HG03439 (cell line): ENCODE results near the gene NSG1.
A peak's percentile ranks its signal among the peaks of the same experiment; 100 is the strongest.
"Not testable (repeated sequence)": the region's sequence is repeated elsewhere in the genome, so short reads cannot be mapped to it uniquely, and the experiment has no call there.

Experiments used
- ATAC-seq: cut with Tn5 transposase; IDR thresholded peaks from one replicate; pipeline ENCODE4 v1.9.1; 2021; ENCODE audit warnings: mild to moderate bottlenecking, moderate library complexity; ENCODE audit not compliant: unreplicated experiment

Gene NSG1

GRCh38 chr4:4386736-4387392 lies at the start of gene NSG1:
TSS of gene NSG1 (plus strand) at chr4:4387102. CDS start at chr4:4387630, 528 bp downstream.
- no peak for ATAC-seq

GRCh38 chr4:4338210-4339001 lies 48.5 kb upstream of the NSG1 start:
- ATAC-seq = no peak

GRCh38 chr4:4339504-4340085 lies 47.3 kb upstream of the NSG1 start:
- no peak for ATAC-seq

GRCh38 chr4:4341861-4342650 lies 44.8 kb upstream of the NSG1 start:
- no peak for ATAC-seq

- no peak for ATAC-seq
Measured at GRCh38 chr4:4343038-4343437, 43.9 kb upstream of the NSG1 start.

GRCh38 chr4:4344915-4345527 lies 41.9 kb upstream of the NSG1 start:
- ATAC-seq = peak; percentile 78

- ATAC-seq = no peak
Measured at GRCh38 chr4:4347585-4347984, 39.3 kb upstream of the NSG1 start.

- ATAC-seq = not testable (repeated sequence)
Measured at GRCh38 chr4:4348585-4348984, 38.3 kb upstream of the NSG1 start.

GRCh38 chr4:4349867-4350266 lies 37.0 kb upstream of the NSG1 start:
- no peak for ATAC-seq

- ATAC-seq = no peak
Measured at GRCh38 chr4:4350909-4351308, 36.0 kb upstream of the NSG1 start.

- no peak for ATAC-seq
Measured at GRCh38 chr4:4355302-4355701, 31.6 kb upstream of the NSG1 start.

- no peak for ATAC-seq
Measured at GRCh38 chr4:4356106-4357041, 30.5 kb upstream of the NSG1 start.

- ATAC-seq = no peak
Measured at GRCh38 chr4:4358093-4358854, 28.6 kb upstream of the NSG1 start.

GRCh38 chr4:4361883-4362282 lies 25.0 kb upstream of the NSG1 start:
- ATAC-seq = no peak

GRCh38 chr4:4362991-4363697 lies 23.8 kb upstream of the NSG1 start:
- no peak for ATAC-seq

GRCh38 chr4:4364061-4364460 lies 22.8 kb upstream of the NSG1 start:
- ATAC-seq = no peak

GRCh38 chr4:4364486-4365208 lies 22.3 kb upstream of the NSG1 start:
- no peak for ATAC-seq
